ENCODE data around the gene FSD1L. TPM values are rescaled to one million over a fixed set of nuclear protein-coding genes. Genes with fewer than 3 reads are reported as not detected.

The FSD1L gene
- polyA plus RNA-seq, 1 of the 3 experiments (the other 2 are of a cell fraction): 0.76 TPM

DNA sequence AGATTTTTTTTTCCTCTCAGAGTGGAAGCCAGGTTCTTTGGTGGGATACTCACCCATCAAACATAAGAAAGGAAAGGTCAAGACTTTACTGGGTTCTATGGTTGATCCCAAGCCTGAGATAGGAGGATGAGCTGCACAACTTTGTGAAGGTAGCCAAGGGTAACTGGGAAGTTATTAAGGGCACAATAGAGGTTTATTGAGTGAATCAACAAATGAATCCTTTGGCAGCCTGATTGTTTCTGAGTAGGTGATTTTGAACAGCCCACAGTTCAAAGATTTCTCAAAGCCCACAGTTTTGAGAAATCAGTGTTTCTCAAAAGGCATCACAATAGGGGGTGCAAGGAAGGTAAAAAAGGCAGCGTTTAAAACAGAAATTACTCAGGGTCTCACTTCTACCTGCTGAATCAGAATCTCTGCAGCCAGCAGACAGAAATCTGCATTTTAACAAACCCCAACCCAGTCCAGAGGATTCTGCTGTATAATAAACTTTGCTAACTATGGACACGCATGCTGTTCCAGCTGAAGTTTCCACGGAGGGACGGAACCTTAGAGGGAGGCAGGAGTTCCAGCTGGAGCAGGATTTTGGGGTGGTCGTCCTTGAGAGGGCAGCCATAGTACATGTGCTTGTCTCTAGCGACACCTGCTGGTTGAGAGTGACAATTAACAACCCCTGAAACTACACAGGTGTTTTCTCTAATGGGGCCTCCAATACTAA, 32.7 kb upstream of the FSD1L start (continued):
- TF ChIP-seq, protein P1, sequence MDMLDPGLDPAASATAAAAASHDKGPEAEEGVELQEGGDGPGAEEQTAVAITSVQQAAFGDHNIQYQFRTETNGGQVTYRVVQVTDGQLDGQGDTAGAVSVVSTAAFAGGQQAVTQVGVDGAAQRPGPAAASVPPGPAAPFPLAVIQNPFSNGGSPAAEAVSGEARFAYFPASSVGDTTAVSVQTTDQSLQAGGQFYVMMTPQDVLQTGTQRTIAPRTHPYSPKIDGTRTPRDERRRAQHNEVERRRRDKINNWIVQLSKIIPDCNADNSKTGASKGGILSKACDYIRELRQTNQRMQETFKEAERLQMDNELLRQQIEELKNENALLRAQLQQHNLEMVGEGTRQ (IDR thresholded peaks at IDR 0.05; ENCODE audit: borderline replicate concordance, low read depth, low read length): no peak
- no peak for TF ChIP-seq TEAD4 (IDR thresholded peaks at IDR 0.05; ENCODE audit: borderline replicate concordance, insufficient read depth)
- no peak for TF ChIP-seq JUND (IDR thresholded peaks at IDR 0.05)

DNA sequence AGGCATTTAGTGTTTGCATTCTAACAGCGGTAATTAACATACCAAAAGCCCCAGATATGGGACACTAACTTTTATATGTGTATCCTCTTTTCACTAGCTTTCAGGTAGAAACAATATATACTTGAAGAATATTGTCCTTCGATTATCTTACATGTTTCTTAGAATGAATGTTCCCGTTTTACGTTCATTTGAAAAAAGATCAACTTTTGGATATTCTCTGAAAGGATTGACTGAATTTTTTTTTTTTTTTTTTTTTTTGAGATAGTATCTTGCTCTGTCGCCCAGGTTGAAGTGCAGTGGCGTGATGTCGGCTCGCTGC, 32.2 kb upstream of the FSD1L start:
- Histone ChIP-seq H3K9ac (no peak overlapping the region), H3K9me2 (no peaks in the 10 kb centered on the region), H2AFZ (ENCODE audit: low read depth) (no peak overlapping the region), H3K79me2 (ENCODE audit: insufficient read depth) (no peaks in the 10 kb centered on the region), H3K4me3 (ENCODE audit: low read depth in 2 of 2, low read length in 1 of 2) (peak overlapping the region in 1 of 2 experiments; percentile 45; a peak in 1 of 4 replicates), H3K36me3 (replicated peaks in 1 of 2; ENCODE audit: control insufficient read depth in 1 of 2, insufficient read depth in 2 of 2, low read length in 1 of 2) (no peaks in the 10 kb centered on the region), H4K20me1 (ENCODE audit: insufficient read depth) (no peaks in the 10 kb centered on the region), H3K9me3 (no peaks in the 10 kb centered on the region), H3K4me1 (ENCODE audit: control insufficient read depth in 1 of 2, insufficient read depth in 2 of 2, low read depth in 1 of 2, low read length in 1 of 2) (peaks cover 0 to 2% of the 10 kb centered on the region in 2 experiments; a peak in 1 of 4 replicates), H3K4me2 (no peak overlapping the region), H3F3A (replicated peaks; ENCODE audit: insufficient read depth) (no peaks in the 10 kb centered on the region), H3K27me3 (ENCODE audit: insufficient read depth) (no peaks in the 10 kb centered on the region), H3K27ac (ENCODE audit: low read depth in 2 of 2, low read length in 1 of 2) (no peak overlapping the region)
- TF ChIP-seq RFX5 (IDR thresholded peaks at IDR 0.05; ENCODE audit: low read length) (no peak), ELF1 (IDR thresholded peaks at IDR 0.05) (no peak), RCOR1 (IDR thresholded peaks at IDR 0.05; ENCODE audit: low read length) (no peak), RXRA (IDR thresholded peaks at IDR 0.05; ENCODE audit: borderline replicate concordance, low read depth) (no peak), JUND (IDR thresholded peaks at IDR 0.05) (no peak), SIN3A (IDR thresholded peaks at IDR 0.05; ENCODE audit: borderline replicate concordance, low read depth, low read length) (no peak), RAD21 (IDR thresholded peaks at IDR 0.05; ENCODE audit: low read length) (no peak), FOSL2 (IDR thresholded peaks at IDR 0.05; ENCODE audit: borderline replicate concordance, low read depth) (no peak), NRF1 (IDR thresholded peaks at IDR 0.05; ENCODE audit: low read depth, low read length) (no peak), MXI1 (IDR thresholded peaks at IDR 0.05; ENCODE audit: low read depth, low read length) (no peak), GABPA (IDR thresholded peaks at IDR 0.05; ENCODE audit: low read depth) (no peak), MEF2A (IDR thresholded peaks at IDR 0.05; ENCODE audit: borderline replicate concordance, low read depth) (no peak), CHD2 (IDR thresholded peaks at IDR 0.05; ENCODE audit: low read length, partially characterized antibody) (no peak), TAF1 (IDR thresholded peaks at IDR 0.05; ENCODE audit: borderline replicate concordance, low read depth, low read length) (no peak)
- TF ChIP-seq, protein P1 (IDR thresholded peaks at IDR 0.05; ENCODE audit: borderline replicate concordance, low read depth, low read length): no peak
- DNase-seq: no peak
- POLR2A ChIA-PET: no interaction called here
- 80% methylated on average over 8 of the region's 8 CpGs for WGBS (ENCODE audit: low lambda C conversion rate)
- CTCF ChIA-PET: interaction anchor here (0.6 to 3.9 kb wide), 45 partner anchors 10 to 668 kb away, joined by 3 to 53 read pairs (median 5); partner anchors contain the start of genes FSD1L, NIPSNAP3A and SLC44A1

All from SK-N-SH (cell line).